ENCODE results near the gene PATJ. TPM values are rescaled to one million over a fixed set of nuclear protein-coding genes. Genes with fewer than 3 reads are reported as not detected.
A peak's percentile ranks its signal among the peaks of the same experiment; 100 is the strongest.

Gene PATJ
- polyA plus RNA-seq, 1 experiment, result 3.6 TPM

DNA sequence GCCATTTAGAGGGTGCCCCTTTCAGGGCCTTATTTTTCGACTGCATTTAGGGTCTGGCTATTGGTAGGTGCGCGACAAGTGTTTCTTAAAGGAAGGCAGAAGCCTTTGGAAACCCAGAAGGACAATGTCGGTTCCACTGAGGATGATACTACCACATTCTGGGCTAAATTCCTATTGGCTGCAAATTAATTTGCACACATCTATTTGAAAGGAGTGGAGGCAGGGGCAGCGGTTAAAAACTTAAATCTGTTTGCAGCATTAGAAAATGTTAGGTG lies 1.1 kb downstream of the PATJ start:
- POLR2A ChIA-PET, result interaction anchor here (0.6 kb wide), 1 partner anchor 108 kb away, joined by 5 read pairs; no protein-coding TSS in a partner anchor
- H3K4me3 ChIP-seq (ENCODE audit: low read depth, low read length), result peak overlapping the region; percentile 67
- CTCF ChIA-PET, result interaction anchor here (0.7 to 1.4 kb wide), 2 partner anchors 32 to 665 kb away, joined by 4 read pairs; no protein-coding TSS in a partner anchor
- TF ChIP-seq, protein P1, sequence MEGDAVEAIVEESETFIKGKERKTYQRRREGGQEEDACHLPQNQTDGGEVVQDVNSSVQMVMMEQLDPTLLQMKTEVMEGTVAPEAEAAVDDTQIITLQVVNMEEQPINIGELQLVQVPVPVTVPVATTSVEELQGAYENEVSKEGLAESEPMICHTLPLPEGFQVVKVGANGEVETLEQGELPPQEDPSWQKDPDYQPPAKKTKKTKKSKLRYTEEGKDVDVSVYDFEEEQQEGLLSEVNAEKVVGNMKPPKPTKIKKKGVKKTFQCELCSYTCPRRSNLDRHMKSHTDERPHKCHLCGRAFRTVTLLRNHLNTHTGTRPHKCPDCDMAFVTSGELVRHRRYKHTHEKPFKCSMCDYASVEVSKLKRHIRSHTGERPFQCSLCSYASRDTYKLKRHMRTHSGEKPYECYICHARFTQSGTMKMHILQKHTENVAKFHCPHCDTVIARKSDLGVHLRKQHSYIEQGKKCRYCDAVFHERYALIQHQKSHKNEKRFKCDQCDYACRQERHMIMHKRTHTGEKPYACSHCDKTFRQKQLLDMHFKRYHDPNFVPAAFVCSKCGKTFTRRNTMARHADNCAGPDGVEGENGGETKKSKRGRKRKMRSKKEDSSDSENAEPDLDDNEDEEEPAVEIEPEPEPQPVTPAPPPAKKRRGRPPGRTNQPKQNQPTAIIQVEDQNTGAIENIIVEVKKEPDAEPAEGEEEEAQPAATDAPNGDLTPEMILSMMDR (IDR thresholded peaks at IDR 0.05; ENCODE audit: low read depth, low read length), result no peak
- no peaks in the 10 kb centered on the region; the same call in 1 of the 2 replicates for H3K9me3 ChIP-seq (ENCODE audit: control insufficient read depth, insufficient read depth, low read length)
- no peak overlapping the region for H3K27ac ChIP-seq (ENCODE audit: low read depth, low read length)
- H3K27me3 ChIP-seq (ENCODE audit: control insufficient read depth, insufficient read depth, low read length), result no peaks in the 10 kb centered on the region
- DNase-seq (ENCODE audit: low read depth, low spot score), result no peak

DNA sequence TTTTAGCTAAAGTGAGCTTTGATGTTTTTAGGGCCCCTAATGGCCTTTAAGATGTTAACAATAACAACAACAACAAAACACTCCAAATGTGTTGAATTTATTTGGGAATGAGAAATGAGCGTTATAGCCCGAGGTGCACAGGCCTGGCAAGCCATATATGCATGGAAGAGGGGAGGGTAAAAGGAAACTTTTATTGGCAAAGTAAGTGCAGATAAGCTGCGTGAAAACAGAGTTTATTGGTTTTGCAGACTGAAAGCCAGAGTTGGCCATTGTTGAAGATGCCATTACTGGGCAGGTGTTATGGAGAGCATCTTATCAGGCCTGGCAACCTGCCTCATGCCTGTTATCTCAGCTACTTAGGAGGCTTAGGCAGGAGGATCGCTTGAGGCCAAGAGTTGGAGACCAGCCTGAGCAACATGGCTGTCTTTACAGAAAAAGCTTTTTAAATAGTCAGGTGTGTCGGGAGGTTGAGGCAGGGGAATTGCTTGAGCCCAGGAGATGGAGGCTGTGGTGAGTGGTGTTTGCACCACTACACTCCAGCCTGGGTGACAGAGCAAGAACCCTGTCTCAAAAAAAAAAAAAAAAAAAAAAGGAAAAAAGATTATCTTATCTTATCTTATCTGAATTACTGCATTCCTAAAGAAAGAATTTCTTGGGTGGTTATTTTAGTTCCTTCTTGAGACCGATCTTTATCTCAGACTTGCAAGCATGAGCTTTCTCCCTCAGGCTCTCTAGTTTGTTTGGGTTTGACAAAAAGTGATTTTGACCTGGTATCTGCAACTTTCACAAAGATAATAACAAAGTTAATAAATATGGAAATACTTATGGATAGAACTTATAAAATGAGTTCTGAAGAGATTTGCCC lies 1.7 kb downstream of the PATJ start:
- Histone ChIP-seq H3K9me3 (ENCODE audit: control insufficient read depth, insufficient read depth, low read length) (no peaks in the 10 kb centered on the region; the same call in 1 of the 2 replicates), H3K27ac (ENCODE audit: low read depth, low read length) (no peak overlapping the region), H3K27me3 (ENCODE audit: control insufficient read depth, insufficient read depth, low read length) (no peaks in the 10 kb centered on the region), H3K4me3 (ENCODE audit: low read depth, low read length) (no peak overlapping the region)
- TF ChIP-seq, protein P1 (IDR thresholded peaks at IDR 0.05; ENCODE audit: low read depth, low read length), result no peak
- POLR2A ChIA-PET, result interaction anchor here (0.6 kb wide), 1 partner anchor 108 kb away, joined by 5 read pairs; no protein-coding TSS in a partner anchor
- CTCF ChIA-PET, result interaction anchor here (0.7 to 1.4 kb wide), 3 partner anchors 31 to 666 kb away, joined by 4 to 6 read pairs (median 4); no protein-coding TSS in a partner anchor
- no peak for DNase-seq (ENCODE audit: low read depth, low spot score)

DNA sequence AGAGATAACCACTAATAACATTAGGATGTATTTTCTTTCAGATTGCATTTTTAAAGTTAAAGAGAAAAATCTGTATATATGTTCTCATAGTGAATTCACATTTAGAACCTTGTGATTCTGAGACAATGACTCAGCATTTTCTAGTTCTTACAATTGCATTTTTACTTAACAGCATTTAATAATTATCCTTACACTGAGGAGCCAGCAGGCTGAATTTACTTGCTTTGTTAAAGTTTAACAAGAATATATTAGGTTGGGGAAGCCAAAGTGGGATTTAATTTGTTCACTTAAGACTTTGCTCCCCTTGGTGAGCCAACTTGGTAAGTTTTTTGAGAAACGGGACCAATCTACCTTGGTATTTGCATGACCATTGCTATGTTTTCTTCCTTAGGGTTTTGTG lies 4.5 kb downstream of the PATJ start:
- DNase-seq (ENCODE audit: low read depth, low spot score), result no peak
- CTCF ChIA-PET, result no interaction called here

DNA sequence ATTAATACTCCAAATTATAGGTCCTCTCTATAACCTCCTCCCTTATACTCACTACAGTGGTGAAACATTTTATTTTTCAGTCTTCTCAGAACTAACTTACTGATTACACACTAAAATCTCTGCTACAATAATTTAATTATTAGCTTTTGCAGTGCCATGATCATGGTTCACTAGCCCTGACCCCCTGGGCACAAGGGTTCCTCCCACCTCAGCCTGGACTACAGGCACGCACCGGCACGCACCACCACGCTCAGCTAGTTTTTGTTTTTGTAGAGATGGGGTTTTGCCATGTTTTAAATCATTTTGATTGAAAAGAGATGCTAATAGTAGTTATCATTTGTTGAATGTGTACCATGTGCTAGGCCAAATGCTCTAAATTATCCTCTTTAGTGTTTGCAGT lies 6.3 kb downstream of the PATJ start:
- ChIA-PET CTCF (no interaction called here), POLR2A (no interaction called here)
- H3K27me3 ChIP-seq (ENCODE audit: control insufficient read depth, insufficient read depth, low read length), result no peaks in the 10 kb centered on the region
- H3K27ac ChIP-seq (ENCODE audit: low read depth, low read length), result no peak overlapping the region
- TF ChIP-seq, protein P1 (IDR thresholded peaks at IDR 0.05; ENCODE audit: low read depth, low read length), result no peak
- H3K4me3 ChIP-seq (ENCODE audit: low read depth, low read length), result no peak overlapping the region
- DNase-seq (ENCODE audit: low read depth, low spot score), result no peak
- no peaks in the 10 kb centered on the region for H3K9me3 ChIP-seq (ENCODE audit: control insufficient read depth, insufficient read depth, low read length)

More for the DNA sequence above, 4.5 kb downstream of the PATJ start:
- Histone ChIP-seq H3K27ac (ENCODE audit: low read depth, low read length) (no peak overlapping the region), H3K27me3 (ENCODE audit: control insufficient read depth, insufficient read depth, low read length) (no peaks in the 10 kb centered on the region), H3K4me3 (ENCODE audit: low read depth, low read length) (no peak overlapping the region), H3K9me3 (ENCODE audit: control insufficient read depth, insufficient read depth, low read length) (no peaks in the 10 kb centered on the region; the same call in 1 of the 2 replicates)
- POLR2A ChIA-PET, result no interaction called here
- TF ChIP-seq, protein P1 (IDR thresholded peaks at IDR 0.05; ENCODE audit: low read depth, low read length), result no peak

DNA sequence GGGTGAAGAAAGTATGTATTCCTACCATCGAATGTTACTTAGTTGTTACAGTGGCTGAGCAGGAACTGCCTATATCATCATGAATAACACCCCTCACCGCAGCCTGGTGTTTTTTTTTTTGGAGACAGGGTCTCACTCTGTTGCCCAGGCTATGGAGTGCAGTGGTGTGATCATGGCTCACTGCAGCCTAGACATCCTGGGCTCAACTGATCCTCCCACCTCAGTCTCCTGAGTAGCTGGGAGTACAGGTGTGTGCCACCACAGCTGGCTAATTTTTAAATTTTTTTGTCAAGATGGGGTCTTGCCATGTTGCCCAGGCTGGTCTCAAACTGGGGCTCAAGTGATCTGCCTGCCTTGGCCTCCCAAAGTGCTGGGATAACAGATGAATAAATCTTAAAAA lies 7.3 kb downstream of the PATJ start:
- DNase-seq (ENCODE audit: low read depth, low spot score), result no peak
- TF ChIP-seq, protein P1 (IDR thresholded peaks at IDR 0.05; ENCODE audit: low read depth, low read length), result no peak
- H3K4me3 ChIP-seq (ENCODE audit: low read depth, low read length), result no peak overlapping the region
- no peak overlapping the region for H3K27ac ChIP-seq (ENCODE audit: low read depth, low read length)
- no peaks in the 10 kb centered on the region for H3K27me3 ChIP-seq (ENCODE audit: control insufficient read depth, insufficient read depth, low read length)
- no peaks in the 10 kb centered on the region for H3K9me3 ChIP-seq (ENCODE audit: control insufficient read depth, insufficient read depth, low read length)
- POLR2A ChIA-PET, result no interaction called here
- CTCF ChIA-PET, result interaction anchor here (0.6 kb wide), 2 partner anchors 34 to 161 kb away, joined by 3 to 4 read pairs; no protein-coding TSS in a partner anchor
